B cell (primary cell): ENCODE data around the gene ZMIZ1.

Experiments
- EZH2 ChIP-seq: IDR thresholded peaks from 2 replicates; pipeline ENCODE4 v1.6.1; 2012; ENCODE audit warnings: borderline replicate concordance, low read depth, mild to moderate bottlenecking, moderate library complexity, low read length; ENCODE audit not compliant: insufficient read depth, poor library complexity, severe bottlenecking
- TF ChIP-seq, protein P1 (sequence below): fragments of 200-600 bp; IDR thresholded peaks from one replicate; pipeline ENCODE4 v1.8.0; 2022; ENCODE audit warnings: antibody characterized with exemption, mild to moderate bottlenecking

DNA sequence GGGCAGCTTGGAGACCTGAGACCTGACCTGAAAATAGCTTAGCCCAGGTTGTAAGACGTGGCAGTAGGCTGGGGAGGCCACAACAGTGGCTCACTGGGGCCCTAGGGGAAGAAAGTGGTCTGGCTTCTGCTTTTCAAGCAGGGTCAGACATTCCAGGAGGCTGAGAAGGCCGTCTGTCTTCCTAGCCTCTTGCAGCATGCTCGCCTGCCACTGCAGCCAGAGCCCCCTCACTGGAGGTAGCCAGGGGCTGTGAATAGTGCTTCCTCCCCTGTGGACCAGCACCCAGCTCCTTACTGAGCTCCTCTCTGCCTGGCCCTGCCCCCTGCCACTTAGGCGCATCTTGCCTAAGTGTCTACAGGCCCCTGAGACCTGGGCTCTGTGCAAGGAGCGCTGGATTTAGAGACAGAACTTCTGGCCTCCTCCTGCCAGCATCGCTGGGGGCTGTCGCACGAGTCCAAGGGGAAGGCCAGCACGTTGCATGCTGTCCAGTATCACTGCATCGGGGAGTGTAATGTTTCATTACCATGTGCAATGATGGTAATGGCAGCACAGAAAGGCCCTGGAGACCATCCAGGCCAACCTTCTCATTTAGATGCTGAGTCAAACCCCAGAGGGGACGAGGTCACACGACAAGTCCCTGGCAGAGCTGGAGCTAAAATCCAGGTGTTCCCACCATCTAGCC, 12.7 kb downstream of the ZMIZ1 start:
- TF ChIP-seq, protein P1, sequence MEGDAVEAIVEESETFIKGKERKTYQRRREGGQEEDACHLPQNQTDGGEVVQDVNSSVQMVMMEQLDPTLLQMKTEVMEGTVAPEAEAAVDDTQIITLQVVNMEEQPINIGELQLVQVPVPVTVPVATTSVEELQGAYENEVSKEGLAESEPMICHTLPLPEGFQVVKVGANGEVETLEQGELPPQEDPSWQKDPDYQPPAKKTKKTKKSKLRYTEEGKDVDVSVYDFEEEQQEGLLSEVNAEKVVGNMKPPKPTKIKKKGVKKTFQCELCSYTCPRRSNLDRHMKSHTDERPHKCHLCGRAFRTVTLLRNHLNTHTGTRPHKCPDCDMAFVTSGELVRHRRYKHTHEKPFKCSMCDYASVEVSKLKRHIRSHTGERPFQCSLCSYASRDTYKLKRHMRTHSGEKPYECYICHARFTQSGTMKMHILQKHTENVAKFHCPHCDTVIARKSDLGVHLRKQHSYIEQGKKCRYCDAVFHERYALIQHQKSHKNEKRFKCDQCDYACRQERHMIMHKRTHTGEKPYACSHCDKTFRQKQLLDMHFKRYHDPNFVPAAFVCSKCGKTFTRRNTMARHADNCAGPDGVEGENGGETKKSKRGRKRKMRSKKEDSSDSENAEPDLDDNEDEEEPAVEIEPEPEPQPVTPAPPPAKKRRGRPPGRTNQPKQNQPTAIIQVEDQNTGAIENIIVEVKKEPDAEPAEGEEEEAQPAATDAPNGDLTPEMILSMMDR = no peak
- TF ChIP-seq EZH2 = no peak
